ENCODE data around the gene GSG1.

The GSG1 gene

DNA sequence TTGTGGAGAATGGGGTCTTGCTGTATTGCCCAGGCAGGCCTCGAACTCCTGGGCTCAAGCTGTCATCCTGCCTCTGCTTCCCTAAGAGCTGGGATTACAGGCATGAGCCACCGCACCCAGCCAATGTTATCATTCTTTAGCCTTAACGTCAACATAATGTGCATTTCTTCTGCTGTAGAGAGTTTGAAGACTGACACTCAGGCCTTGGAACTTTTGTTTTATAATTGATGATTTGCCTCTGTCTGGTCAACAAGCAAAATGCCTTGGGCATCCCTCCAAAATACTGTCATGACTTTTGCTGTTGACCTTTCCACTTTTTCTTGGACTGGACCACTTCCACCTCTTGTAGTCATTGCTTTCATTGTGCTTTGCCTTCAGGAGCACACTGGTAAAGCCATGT is 30.3 kb downstream of the GSG1 start:
- no peak for DNase-seq (ENCODE audit: low read depth)
- no peak overlapping the region for H3K4me3 ChIP-seq (ENCODE audit: low read depth, low read length)
- TF ChIP-seq, protein P1, sequence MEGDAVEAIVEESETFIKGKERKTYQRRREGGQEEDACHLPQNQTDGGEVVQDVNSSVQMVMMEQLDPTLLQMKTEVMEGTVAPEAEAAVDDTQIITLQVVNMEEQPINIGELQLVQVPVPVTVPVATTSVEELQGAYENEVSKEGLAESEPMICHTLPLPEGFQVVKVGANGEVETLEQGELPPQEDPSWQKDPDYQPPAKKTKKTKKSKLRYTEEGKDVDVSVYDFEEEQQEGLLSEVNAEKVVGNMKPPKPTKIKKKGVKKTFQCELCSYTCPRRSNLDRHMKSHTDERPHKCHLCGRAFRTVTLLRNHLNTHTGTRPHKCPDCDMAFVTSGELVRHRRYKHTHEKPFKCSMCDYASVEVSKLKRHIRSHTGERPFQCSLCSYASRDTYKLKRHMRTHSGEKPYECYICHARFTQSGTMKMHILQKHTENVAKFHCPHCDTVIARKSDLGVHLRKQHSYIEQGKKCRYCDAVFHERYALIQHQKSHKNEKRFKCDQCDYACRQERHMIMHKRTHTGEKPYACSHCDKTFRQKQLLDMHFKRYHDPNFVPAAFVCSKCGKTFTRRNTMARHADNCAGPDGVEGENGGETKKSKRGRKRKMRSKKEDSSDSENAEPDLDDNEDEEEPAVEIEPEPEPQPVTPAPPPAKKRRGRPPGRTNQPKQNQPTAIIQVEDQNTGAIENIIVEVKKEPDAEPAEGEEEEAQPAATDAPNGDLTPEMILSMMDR (IDR thresholded peaks at IDR 0.05; ENCODE audit: low read depth, low read length), result no peak
- TF ChIP-seq, protein P2, sequence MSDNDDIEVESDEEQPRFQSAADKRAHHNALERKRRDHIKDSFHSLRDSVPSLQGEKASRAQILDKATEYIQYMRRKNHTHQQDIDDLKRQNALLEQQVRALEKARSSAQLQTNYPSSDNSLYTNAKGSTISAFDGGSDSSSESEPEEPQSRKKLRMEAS (IDR thresholded peaks at IDR 0.05; ENCODE audit: low read depth, low read length), result no peak

DNA sequence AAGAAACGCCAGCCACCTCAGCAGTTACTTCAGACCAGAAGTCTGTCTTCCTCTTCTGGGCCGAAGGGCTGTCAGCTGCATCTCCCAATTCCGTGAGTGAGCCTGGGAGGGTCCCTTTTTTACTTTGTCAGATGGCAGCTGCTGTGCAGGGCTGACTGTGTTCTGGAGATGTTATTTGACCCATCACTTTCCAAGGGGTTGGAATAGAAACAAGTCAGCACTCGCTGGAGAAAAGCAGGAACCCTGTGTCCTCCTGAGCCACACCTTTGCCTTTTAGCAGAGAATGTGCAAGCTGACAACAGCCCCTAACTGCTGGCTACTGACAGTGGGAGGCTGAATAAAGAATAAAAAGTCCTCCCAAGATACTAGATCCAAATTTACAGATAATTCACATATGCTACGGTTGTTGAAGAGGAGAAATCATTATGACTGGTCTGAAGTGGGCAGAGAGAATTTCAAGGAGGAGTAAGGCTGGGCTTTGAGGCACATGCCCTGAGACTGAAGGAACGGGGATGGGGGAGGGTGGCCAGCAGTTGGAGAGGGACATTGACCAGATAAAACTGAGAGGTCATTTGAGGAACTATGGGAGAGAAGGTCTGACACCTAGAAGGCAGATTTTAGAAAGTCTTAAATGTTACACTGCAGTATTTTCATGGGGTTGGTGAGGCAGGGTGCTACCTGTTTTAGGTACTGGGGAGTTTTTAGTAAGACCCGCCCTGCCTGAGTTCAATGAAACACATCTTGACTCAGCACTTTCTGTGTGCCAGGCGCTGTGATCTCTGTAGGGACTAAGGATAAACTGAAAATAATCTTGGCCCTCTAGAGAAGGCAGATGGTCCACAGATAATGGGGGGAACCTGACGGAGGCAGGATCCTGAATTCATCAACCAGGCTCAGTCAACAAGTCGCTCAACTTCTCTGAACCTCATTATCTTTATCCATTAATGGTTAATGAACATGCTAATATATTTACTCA is 31.9 kb downstream of the GSG1 start:
- H3K4me3 ChIP-seq (ENCODE audit: low read depth, low read length), result no peak overlapping the region
- no peak for DNase-seq (ENCODE audit: low read depth)
- TF ChIP-seq, protein P2 (IDR thresholded peaks at IDR 0.05; ENCODE audit: low read depth, low read length), result no peak
- TF ChIP-seq, protein P1 (IDR thresholded peaks at IDR 0.05; ENCODE audit: low read depth, low read length), result no peak
- TF ChIP-seq MYC (IDR thresholded peaks at IDR 0.05; ENCODE audit: low read depth, low read length), result no peak

DNA sequence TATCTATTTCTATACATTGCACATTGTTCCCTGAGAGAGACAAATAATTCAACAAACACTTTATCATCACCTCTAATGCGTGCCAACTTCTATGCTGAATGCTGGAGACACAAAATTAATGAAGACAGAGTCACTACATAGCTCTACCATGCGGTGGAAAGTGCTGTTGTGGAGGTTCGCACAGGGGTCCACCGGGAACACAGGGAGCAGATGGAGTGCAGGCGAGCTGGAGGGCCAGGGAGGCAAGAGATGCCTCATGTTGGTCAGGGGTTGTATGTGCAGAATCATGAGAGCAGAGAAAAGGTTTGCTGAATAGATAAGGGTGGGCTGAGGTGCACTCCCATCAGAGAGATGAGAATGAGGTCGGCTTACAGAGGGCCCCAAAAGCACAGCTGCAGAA is 34.1 kb downstream of the GSG1 start:
- no peak for DNase-seq (ENCODE audit: low read depth)
- H3K4me3 ChIP-seq (ENCODE audit: low read depth, low read length), result no peak overlapping the region
- no peak for TF ChIP-seq MYC (IDR thresholded peaks at IDR 0.05; ENCODE audit: low read depth, low read length)
- TF ChIP-seq, protein P1 (IDR thresholded peaks at IDR 0.05; ENCODE audit: low read depth, low read length), result no peak
- TF ChIP-seq, protein P2 (IDR thresholded peaks at IDR 0.05; ENCODE audit: low read depth, low read length), result no peak
- TF ChIP-seq POLR2A (IDR thresholded peaks at IDR 0.05; ENCODE audit: extremely low read depth, insufficient read length), result no peak

DNA sequence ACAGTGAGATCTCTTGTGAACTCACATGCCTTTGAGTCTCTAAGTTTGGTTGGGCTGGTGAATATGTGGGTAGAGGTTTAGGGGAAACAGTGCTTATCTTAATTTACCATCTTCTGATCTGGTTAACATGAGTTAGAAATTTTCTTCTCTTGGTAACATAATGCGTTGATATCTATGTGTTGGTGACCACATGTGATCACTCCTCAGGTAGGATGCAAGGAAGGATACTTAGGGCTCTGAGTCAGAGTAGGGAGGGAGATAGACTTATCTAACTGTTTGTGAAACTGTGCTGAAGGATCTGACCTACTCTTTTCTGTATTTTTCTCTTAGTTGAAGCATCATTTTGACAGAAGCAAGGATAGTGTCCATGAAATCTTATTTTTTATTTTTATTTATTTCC is 36.1 kb downstream of the GSG1 start:
- TF ChIP-seq, protein P1 (IDR thresholded peaks at IDR 0.05; ENCODE audit: low read depth, low read length), result no peak
- TF ChIP-seq, protein P2 (IDR thresholded peaks at IDR 0.05; ENCODE audit: low read depth, low read length), result no peak
- no peak for TF ChIP-seq MYC (IDR thresholded peaks at IDR 0.05; ENCODE audit: low read depth, low read length)
- no peak for TF ChIP-seq POLR2A (IDR thresholded peaks at IDR 0.05; ENCODE audit: extremely low read depth, insufficient read length)
- no peak for DNase-seq (ENCODE audit: low read depth)
- H3K4me3 ChIP-seq (ENCODE audit: low read depth, low read length), result no peak overlapping the region

DNA sequence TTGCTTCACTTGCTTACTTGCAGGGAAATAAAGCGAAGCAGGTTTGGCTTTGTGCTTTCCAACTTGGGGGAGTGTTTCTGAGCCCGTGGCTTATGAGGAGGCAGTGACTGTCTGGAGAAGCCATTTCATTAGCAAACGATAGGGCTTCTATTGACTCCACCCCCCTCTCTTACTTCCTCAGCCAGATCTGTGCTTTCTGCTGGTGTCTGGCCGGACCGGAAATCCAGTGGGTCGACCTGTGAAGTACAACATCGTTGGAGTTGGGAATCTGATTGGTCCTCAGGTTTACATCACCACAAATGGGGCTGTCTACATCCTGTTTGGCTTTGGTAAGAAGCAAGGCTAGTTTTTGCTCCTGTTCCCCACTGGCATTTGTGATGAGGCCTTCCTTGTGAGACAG is 37.0 kb downstream of the GSG1 start:
- no peak overlapping the region for H3K4me3 ChIP-seq (ENCODE audit: low read depth, low read length)
- no peak for TF ChIP-seq MYC (IDR thresholded peaks at IDR 0.05; ENCODE audit: low read depth, low read length)
- TF ChIP-seq, protein P1 (IDR thresholded peaks at IDR 0.05; ENCODE audit: low read depth, low read length), result no peak
- TF ChIP-seq, protein P2 (IDR thresholded peaks at IDR 0.05; ENCODE audit: low read depth, low read length), result no peak
- no peak for TF ChIP-seq POLR2A (IDR thresholded peaks at IDR 0.05; ENCODE audit: extremely low read depth, insufficient read length)
- no peak for DNase-seq (ENCODE audit: low read depth)
